ENCODE measurements around the gene BTN3A1. TPM values are rescaled to one million over a fixed set of nuclear protein-coding genes. Genes with fewer than 3 reads are reported as not detected.

Gene BTN3A1
- total and polyA plus RNA-seq, 10 of the 15 experiments (the other 5 are each of a cell fraction or from before 2014, with no cell fraction given), result 5.6 to 60.1 (median 16.1) TPM

DNA sequence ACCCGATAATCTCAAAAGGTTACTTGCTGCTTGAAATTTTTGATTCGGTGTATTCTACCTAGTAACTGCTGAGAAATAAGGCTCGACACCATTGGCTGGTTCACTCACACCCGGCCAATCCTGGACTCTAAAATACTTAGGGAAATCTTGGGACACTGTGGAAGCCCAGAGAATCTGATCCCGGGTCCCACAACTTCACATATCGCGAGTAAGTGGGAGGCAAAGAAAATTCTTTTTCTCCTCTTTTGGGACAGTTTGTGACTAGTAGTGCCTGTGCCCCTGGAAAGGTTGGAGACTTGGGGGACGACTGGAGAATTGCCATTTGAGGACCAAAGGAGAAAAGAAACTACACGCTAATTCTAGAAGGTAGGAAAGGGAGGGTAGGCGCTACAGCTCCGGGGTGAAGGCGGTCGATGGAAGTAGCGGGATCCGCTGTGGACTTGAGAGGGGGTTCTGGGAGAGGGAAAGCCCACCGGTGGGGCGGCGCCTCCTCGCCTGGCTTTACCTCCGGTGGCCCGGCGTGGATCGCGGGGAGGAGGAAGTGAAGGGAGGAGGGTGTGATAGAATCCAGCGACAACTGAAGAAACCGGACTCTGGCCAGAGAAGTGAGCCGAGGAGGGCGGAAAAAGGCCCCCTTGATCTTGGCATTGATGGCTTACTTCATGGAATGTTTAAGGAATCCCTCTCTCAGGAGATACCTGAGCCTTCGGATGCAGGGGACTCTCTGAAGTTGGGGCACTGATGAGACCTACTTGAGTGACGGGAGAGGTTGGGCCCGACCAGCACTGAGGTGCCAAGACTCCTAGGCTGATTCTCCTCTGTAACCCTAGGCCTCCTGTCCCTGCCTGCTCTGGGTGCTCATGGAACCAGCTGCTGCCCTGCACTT is 19.4 kb downstream of the BTN3A1 start (continued):
- TF ChIP-seq JUND (IDR thresholded peaks at IDR 0.05; ENCODE audit: low read depth, low read length) (no peak), HDAC2 (IDR thresholded peaks at IDR 0.05) (no peak), POLR2AphosphoS2 (IDR thresholded peaks at IDR 0.05; ENCODE audit: low read depth, low read length) (no peak), ZZZ3 (IDR thresholded peaks at IDR 0.05; ENCODE audit: control insufficient read depth, insufficient read length, low read depth) (no peak), LARP7 (IDR thresholded peaks at IDR 0.05) (0 out of 2 replicates have a peak, but pooled peaks have one; percentile 33), RBBP5 (conservative IDR thresholded peaks at IDR 0.05) (no peak), FOXK2 (IDR thresholded peaks at IDR 0.05) (no peak), MTA2 (IDR thresholded peaks at IDR 0.05; ENCODE audit: low read depth) (peak; percentile 51), RAD51 (IDR thresholded peaks at IDR 0.05) (no peak), SUPT20H (IDR thresholded peaks at IDR 0.05; ENCODE audit: borderline replicate concordance, control insufficient read depth, low read depth, low read length) (no peak), PAX8 (IDR thresholded peaks at IDR 0.05) (no peak), CREM (IDR thresholded peaks at IDR 0.05; ENCODE audit: low read depth) (peak; percentile 91), SREBF2 (IDR thresholded peaks at IDR 0.05; ENCODE audit: low read length) (no peak), ZNF384 (IDR thresholded peaks at IDR 0.05; ENCODE audit: borderline replicate concordance, low read depth, low read length) (no peak), IRF4 (IDR thresholded peaks at IDR 0.05; ENCODE audit: low read depth, low read length) (no peak), NRF1 (conservative IDR thresholded peaks at IDR 0.05; ENCODE audit: low read depth, low read length) (no peak), ATF7 (IDR thresholded peaks at IDR 0.05; ENCODE audit: low read depth) (no peak), TCF12 (IDR thresholded peaks at IDR 0.05; ENCODE audit: low read depth, low read length) (no peak), SMC3 (IDR thresholded peaks at IDR 0.05; ENCODE audit: borderline replicate concordance, low read length) (no peak), IKZF1 (conservative IDR thresholded peaks at IDR 0.05) (peak; percentile 93), IKZF2 (IDR thresholded peaks at IDR 0.05) (peak; percentile 92), ZNF217 (IDR thresholded peaks at IDR 0.05) (no peak)
- TF ChIP-seq, protein P1, sequence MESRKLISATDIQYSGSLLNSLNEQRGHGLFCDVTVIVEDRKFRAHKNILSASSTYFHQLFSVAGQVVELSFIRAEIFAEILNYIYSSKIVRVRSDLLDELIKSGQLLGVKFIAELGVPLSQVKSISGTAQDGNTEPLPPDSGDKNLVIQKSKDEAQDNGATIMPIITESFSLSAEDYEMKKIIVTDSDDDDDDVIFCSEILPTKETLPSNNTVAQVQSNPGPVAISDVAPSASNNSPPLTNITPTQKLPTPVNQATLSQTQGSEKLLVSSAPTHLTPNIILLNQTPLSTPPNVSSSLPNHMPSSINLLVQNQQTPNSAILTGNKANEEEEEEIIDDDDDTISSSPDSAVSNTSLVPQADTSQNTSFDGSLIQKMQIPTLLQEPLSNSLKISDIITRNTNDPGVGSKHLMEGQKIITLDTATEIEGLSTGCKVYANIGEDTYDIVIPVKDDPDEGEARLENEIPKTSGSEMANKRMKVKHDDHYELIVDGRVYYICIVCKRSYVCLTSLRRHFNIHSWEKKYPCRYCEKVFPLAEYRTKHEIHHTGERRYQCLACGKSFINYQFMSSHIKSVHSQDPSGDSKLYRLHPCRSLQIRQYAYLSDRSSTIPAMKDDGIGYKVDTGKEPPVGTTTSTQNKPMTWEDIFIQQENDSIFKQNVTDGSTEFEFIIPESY (IDR thresholded peaks at IDR 0.05), result no peak
- TF ChIP-seq, protein P2, sequence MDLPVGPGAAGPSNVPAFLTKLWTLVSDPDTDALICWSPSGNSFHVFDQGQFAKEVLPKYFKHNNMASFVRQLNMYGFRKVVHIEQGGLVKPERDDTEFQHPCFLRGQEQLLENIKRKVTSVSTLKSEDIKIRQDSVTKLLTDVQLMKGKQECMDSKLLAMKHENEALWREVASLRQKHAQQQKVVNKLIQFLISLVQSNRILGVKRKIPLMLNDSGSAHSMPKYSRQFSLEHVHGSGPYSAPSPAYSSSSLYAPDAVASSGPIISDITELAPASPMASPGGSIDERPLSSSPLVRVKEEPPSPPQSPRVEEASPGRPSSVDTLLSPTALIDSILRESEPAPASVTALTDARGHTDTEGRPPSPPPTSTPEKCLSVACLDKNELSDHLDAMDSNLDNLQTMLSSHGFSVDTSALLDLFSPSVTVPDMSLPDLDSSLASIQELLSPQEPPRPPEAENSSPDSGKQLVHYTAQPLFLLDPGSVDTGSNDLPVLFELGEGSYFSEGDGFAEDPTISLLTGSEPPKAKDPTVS (IDR thresholded peaks at IDR 0.05; ENCODE audit: low read depth, low read length), result no peak
- TF ChIP-seq, protein P3, sequence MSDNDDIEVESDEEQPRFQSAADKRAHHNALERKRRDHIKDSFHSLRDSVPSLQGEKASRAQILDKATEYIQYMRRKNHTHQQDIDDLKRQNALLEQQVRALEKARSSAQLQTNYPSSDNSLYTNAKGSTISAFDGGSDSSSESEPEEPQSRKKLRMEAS (IDR thresholded peaks at IDR 0.05; ENCODE audit: low read depth, low read length), result no peak
- TF ChIP-seq, protein P4, sequence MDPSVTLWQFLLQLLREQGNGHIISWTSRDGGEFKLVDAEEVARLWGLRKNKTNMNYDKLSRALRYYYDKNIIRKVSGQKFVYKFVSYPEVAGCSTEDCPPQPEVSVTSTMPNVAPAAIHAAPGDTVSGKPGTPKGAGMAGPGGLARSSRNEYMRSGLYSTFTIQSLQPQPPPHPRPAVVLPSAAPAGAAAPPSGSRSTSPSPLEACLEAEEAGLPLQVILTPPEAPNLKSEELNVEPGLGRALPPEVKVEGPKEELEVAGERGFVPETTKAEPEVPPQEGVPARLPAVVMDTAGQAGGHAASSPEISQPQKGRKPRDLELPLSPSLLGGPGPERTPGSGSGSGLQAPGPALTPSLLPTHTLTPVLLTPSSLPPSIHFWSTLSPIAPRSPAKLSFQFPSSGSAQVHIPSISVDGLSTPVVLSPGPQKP (IDR thresholded peaks at IDR 0.05; ENCODE audit: low read depth, low read length), result no peak
- TF ChIP-seq, protein P5, sequence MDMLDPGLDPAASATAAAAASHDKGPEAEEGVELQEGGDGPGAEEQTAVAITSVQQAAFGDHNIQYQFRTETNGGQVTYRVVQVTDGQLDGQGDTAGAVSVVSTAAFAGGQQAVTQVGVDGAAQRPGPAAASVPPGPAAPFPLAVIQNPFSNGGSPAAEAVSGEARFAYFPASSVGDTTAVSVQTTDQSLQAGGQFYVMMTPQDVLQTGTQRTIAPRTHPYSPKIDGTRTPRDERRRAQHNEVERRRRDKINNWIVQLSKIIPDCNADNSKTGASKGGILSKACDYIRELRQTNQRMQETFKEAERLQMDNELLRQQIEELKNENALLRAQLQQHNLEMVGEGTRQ (IDR thresholded peaks at IDR 0.05; ENCODE audit: borderline replicate concordance, low read depth, low read length), result no peak
